ENCODE data around the gene S100A11.

- no peak for TF ChIP-seq CTCF (IDR thresholded peaks at IDR 0.05)
- TF ChIP-seq ATF3 (CRISPR knock-in tag; conservative IDR thresholded peaks at IDR 0.05), result no peak
- no peak for TF ChIP-seq ELF4 (CRISPR knock-in tag; IDR thresholded peaks at IDR 0.05; ENCODE audit: low read depth)
- TF ChIP-seq JUN (CRISPR knock-in tag; IDR thresholded peaks at IDR 0.05), result no peak
- TF ChIP-seq ZNF138 (CRISPR knock-in tag; conservative IDR thresholded peaks at IDR 0.05), result no peak
- TF ChIP-seq HMGXB4 (CRISPR knock-in tag; IDR thresholded peaks at IDR 0.05), result no peak
- no peak for TF ChIP-seq CREM (CRISPR knock-in tag; IDR thresholded peaks at IDR 0.05)
- TF ChIP-seq ZNF396 (CRISPR knock-in tag; IDR thresholded peaks at IDR 0.05; ENCODE audit: borderline replicate concordance), result no peak
- TF ChIP-seq, protein P1, sequence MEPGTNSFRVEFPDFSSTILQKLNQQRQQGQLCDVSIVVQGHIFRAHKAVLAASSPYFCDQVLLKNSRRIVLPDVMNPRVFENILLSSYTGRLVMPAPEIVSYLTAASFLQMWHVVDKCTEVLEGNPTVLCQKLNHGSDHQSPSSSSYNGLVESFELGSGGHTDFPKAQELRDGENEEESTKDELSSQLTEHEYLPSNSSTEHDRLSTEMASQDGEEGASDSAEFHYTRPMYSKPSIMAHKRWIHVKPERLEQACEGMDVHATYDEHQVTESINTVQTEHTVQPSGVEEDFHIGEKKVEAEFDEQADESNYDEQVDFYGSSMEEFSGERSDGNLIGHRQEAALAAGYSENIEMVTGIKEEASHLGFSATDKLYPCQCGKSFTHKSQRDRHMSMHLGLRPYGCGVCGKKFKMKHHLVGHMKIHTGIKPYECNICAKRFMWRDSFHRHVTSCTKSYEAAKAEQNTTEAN (CRISPR knock-in tag; IDR thresholded peaks at IDR 0.05), result no peak
- TF ChIP-seq ZNF121 (CRISPR knock-in tag; IDR thresholded peaks at IDR 0.05), result no peak
- no peak for TF ChIP-seq RELA (CRISPR knock-in tag; IDR thresholded peaks at IDR 0.05; ENCODE audit: borderline replicate concordance)
- TF ChIP-seq ATF2 (CRISPR knock-in tag; IDR thresholded peaks at IDR 0.05; ENCODE audit: borderline replicate concordance, low read depth), result no peak
Measured at GRCh38 chr1:152013664-152014237, 23.1 kb downstream of the S100A11 start.
